GM19043 (cell line): ENCODE data around the gene MC2R.
"Not testable (repeated sequence)": the region's sequence is repeated elsewhere in the genome, so short reads cannot be mapped to it uniquely, and the experiment has no call there.

Experiments
- ATAC-seq: cut with Tn5 transposase; IDR thresholded peaks from one replicate; pipeline ENCODE4 v1.9.1; 2021; ENCODE audit warnings: low read depth; ENCODE audit not compliant: unreplicated experiment

The MC2R gene

DNA sequence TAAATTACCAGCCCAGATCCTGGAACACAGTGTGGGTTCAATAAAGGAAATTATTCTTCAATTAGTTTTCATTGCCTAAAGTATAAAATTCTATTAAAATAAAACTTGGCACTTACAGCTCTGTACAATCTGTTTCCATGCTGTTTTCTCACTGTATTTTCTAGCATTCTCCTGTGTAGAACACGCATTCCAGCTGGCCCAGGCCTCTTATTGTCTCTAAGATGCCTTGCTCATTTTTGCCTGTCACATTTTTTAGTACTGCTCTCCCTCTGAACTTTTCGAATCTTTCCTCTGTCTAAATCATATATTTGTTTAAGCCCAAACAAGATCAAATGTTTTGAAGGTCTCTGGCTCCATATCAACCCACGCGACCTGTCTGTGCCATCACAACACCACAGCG, 20.8 kb downstream of the MC2R start:
- ATAC-seq, result no peak

DNA sequence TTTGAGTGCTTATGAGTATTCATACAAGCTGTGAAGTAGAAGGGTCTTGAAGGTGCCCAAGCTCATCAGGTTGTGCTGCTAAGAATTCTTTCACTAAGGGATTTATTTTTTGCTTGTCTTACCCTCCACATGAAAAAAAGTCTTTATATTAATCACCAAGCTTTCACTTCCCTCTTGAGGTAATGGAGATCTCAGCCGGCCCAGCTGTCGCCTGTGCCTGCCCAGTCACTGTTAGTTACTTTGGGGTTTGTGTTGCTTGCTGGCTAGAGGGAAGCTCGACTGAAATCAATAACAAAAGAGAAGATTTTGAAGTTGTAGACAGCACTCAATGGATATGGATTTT, 21.9 kb downstream of the MC2R start:
- peak; percentile 98 for ATAC-seq

DNA sequence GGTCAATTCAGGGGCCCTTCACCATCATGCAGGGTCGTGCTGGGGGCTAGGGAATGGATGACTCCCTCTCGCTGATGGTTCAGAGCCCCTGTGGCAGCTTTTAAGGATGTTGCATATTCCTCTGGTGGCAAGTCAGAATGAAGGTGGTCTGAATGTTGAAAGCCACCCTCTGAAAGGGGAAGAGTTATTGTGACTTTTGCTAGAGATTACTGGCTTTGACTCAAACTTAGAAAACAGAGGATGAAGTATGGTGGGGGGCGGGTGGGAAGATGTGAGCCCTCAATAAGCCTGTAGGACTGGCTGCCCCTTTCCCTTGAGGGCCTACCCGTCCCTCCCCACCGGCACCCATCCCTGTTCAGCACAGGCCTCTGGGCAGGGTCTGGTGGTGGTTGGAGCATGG, 23.2 kb downstream of the MC2R start:
- ATAC-seq, result no peak

DNA sequence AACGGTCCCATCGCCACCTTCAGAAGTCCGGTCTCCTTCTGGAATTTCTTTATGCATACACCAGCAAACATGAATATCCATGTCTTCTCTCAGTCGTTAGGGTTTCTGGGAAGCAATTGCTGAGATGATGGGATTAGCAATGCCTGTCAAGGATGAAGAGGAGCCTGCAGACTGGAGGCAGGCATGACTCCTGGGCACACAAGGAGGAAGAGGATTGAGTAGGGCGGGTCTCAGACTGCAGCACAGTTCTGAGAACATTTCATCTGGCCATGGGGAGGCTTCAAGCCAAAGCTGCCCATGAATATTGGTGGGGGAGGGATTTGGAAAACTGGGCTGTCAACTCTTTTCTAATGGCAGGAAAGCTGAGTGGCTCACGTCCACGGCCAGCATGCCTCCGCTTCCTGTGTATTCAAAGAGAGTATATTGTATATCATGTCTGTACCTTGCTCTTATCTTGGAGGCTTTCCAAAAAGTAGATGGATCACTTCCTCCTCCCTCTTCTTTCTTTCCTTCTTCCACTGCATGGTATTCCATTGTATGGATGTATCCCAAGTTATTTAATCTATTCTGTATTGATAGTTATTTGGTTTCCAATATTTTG, 24.5 kb downstream of the MC2R start:
- ATAC-seq, result no peak

DNA sequence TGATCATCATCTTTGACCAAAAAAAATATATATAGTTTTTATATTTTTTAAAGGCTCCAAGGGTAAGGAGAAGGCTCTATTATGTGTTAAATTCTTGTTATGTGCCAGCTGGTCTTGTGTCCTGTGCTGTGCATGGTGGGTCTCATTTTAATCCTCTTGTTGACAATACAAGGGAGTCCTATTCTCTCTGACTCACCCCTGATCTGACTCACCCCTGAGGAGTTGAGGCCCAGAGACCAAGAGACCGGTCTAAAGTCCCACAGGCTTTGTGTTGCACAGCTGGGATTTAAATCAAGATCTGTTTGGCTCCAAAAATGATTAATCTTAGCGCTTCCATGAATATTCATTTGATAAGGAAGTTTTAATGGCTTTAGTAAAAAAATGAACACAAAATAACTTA, 25.7 kb downstream of the MC2R start:
- ATAC-seq, result no peak

DNA sequence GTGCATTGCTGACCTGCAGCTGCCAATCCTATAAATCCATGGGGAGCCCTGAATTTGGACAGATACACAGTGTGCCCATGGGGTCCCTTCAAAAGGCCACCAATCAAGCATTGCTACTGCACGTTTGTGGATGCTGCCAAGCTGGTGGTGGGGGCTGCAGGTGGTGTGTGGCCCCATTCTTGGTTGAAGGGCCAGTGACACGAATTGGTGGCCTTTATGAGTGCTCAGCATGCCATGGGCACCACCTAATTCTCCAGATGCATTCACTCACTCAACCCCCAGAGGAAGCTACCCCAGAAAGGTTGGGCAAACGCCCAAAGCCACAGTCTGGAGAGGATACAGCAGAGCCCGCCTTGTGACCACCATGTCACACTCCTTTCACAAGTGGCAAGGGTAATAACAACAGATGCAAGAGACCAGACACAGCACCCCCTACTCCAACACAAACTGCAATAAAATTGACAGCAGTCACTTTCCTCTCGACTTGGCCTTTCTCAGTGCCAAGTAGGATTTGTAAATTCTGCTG, 27.1 kb downstream of the MC2R start:
- no peak for ATAC-seq

DNA sequence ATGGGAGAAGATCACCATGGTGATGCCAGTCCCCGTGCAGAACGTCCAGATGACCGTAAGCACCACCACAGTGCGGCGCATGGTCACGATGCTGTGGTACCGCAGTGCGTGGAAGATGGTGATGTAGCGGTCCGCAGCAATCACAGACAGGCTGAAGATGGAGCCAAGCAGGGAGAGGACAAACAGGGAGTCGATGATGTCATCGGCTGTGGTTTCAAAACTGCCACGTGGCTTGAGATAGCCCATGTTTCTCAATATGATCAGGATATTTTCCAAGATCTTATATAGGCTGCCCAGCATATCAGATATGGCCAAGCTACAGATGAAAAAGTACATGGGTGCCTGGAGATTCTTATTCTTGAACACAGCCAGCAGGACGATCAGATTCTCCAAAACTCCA, 30.3 kb downstream of the MC2R start:
- ATAC-seq, result no peak

DNA sequence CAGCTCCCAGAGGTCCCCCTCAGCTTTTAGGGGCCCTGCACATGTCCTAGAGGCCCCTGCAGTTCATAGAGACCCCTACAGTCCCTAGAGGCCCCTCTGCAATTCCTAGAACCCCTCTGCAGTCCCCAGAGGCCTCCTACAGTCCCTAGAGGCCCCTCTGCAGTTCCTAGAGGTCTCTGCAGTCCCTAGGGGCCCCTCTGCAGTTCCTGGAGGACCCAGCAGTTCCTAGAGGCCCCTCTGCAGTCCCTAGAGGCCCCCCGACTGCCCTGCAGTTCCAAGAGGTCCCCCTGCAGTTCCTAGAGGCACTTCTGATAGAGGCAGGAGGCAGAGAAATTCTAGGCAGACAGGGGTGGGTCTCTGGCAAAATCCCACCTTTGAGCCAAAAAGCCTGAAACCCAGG, 35.4 kb downstream of the MC2R start:
- no peak for ATAC-seq

DNA sequence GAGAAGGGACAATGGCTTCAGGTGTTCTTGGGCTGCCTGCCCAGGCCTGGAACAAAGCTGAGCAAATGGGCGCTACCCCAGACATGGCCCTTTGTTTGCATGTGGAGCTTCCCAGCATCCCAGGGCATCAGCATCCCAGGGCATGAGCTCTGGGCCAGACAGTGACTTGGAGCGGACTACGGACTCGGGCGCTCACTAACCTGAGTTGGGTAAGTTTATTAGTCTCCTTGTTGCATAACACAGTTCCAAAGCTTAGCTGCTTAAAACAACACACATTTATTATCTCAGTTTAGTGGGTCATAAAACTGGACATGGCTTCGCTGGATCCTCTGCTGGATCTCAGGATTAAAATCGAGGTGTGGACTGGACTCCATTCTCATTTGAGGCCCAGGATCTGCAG, 35.8 kb downstream of the MC2R start:
- ATAC-seq, result no peak

DNA sequence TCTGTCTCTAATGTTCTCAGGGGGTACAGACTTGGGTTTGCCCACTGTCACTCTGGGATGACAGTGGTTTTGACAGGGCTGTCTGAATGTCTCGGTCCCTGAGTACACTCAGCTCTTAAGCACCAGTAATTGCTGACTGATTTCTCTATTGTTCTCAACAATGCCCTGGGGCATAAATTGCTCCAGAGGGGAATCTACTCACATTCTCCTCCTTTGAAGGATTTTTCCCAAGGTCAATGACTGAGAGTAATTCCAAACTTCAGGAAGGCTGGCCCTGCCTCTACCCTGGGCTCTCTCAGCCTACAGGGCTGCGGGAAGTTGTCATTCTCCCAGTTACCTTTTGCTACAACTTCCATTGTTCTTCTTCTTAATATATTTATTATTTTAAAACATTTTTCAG, 36.5 kb downstream of the MC2R start:
- no peak for ATAC-seq

DNA sequence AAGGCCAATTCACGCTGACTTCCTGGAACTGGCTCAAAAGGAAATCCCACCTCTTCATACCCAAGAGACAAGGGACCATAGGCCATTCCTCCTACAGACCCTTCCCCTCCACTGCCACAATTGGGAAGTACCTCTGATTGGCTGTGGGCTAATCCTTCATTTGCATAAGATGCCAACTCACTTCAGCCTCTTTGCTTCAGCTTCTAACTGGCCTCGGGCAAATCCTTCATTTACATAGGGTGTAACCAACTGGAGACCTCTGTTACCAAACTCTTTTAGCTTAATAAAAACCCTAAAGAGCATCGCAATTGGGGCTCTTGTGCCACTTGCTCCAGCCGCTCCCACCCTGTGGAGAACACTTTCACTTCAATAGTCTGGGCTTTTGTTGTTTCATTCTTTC, 38.2 kb downstream of the MC2R start:
- ATAC-seq, result no peak

DNA sequence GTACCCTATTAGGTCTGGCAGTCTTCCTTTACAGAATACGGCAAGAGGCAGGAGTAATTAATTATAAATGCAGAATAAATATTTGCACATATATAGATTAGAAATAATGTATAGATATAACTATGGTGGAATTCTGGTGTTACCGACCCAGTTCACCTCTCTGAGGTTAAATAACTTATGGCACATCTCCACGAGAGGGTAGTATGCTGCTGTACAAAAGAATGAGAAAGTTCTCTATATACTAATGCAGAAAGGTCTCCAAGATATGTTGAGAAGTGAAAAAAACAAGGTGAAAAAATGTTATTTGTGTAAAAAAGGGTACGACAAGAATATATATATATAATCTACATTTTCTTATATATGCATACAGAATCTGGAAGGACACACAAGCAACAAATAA, 40.8 kb downstream of the MC2R start:
- ATAC-seq, result no peak

DNA sequence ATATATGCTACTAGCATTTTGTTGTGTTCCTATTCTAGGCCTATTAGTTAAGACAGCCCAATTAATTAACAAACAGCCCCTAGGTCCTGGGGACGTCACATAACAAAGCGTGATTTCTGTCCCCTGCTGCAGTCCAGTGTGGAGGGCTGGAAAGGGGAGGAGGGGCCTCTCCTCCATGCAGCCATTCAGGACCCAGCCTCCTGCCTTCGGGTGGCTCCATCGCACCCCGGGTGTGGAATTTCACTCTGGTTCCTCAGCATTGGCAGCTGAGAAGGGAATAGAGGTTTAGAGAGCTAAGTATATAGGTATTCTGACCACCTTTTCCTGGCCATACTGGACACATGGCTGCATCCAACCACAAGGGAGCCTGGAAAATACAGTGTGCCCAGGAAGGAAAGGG, 42.4 kb downstream of the MC2R start:
- no peak for ATAC-seq

DNA sequence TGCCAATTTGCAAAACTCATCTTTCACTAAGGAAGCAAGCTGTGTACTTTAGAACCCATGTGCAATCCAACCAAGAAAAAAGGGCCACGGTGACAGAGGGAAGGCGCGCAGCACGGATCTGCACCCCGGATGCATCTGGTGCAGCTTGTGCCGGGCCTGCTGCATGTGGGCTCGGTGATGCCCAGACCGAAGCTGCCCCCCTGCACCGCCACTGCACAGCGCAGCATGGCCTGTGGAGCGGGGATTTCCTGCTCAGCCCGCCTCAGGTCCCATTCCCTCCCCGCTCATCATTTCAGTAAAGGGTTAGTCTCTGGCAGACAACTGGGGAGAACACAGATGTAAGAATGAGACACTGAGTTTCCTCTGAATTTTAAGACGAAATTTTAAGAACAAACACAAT, 43.0 kb downstream of the MC2R start:
- no peak for ATAC-seq

DNA sequence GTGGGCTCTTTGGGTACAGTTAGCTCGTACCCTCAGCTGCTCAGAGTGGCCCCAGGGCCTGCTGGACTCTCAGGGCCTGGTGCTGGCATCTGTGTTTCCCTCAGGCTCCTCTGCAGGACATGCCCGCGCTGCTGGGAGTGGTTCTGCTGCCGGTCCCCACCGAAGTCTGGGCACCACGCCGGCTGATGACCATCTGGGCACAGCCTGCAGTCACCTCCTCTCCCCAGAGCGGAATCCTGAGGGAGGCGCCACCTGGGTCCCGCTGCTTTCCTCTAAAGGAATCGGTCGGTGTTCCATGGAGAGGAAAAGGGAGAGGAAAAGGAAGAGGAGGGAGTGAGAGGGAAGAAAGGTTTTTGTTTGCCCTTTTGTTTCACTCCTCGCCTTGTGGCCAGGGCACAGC, 43.6 kb downstream of the MC2R start:
- ATAC-seq, result no peak

DNA sequence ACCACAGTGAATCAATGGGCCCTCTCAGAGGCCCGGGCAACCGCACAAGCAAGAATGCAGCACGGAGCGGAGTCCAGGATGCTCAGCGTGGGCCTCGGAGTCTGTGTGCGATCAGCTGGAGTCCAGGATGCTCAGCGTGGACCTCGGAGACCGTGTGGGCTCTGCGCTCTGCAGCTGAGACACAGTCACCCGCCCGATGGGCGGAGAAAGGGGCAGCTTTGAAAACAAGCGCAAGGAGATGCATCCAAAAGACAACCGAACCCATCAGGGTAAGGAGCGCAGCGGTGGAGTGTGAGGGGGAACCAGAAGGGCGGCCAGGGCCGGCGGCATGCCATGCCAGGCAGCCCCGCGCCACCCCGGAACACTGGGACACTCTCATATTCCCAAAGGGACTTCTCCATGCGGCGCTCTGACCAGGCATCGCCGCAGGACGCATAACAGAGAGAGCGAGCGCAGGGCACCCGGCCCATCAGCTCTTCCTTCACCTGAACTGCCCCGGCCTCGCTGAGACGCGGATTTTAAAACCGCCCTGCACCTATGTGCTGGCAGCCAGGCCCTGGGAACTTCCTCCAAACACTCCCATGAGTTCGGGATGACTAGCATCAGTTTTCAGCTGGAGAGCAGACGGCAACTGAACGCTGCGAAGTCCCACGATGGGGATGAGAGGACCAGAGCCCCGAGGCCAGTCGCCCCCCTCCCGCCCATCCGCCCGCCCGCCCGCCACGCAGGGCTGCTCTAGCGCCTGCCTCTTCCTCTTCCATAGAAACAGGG, 46.6 kb downstream of the MC2R start:
- ATAC-seq, result no peak

DNA sequence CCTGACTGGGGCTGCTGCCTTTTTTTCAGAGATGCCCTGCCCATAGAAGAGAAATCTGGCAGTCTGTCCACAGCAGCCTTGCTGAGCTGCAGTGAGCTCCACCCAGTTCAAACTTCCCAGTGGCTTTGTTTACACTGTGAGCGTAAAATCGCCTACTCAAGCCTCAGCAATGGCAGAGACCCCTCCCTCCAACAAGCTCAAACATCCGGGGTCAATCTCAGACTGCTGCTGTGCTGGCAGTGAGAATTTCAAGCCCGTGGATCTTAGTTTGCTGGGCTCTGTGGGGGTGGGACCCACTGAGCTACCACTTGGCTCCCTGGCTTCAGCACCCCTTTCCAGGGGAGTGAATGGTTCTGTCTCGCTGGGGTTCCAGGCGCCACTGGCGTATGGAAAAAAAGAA, 52.4 kb downstream of the MC2R start:
- ATAC-seq, result not testable (repeated sequence)

DNA sequence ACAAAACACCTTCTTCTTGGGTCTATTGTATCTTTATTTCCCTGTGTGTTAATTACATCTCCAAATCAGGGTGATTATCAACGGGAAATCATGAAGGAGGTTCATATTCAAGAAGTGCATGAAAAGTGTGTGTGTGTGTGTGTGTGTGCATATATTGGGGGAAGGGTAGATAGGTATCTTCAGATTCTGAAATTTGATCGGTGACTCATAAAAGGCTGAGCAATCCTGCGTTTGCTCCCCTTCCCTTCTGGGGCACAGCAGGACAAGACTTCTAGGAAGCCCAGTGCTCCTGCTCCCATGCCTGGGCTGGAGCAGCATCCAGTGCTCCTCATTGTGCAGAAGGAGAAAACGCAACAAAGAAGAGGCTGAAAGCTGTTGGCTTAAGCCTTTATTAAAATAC, 65.5 kb downstream of the MC2R start:
- no peak for ATAC-seq

DNA sequence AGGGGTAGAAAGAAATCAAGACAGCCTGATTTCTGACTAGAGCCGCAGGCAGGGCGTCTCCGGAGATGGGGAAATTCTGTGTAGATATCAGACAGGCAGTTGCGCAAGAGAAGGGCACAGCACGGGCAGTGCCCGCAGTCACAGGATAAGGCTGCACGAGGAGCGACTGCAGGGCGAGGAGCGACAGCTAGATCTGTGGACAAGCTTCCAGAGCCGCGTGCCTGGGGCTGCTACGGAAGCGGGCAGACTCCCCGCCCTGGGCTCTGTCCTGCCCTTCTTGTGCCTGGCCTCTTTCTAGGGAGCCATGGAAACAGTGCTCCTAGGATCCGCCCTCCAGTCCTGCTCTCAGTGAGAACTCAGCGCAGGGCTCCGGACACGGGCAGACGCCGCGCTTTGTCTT, 78.8 kb downstream of the MC2R start:
- ATAC-seq, result no peak

DNA sequence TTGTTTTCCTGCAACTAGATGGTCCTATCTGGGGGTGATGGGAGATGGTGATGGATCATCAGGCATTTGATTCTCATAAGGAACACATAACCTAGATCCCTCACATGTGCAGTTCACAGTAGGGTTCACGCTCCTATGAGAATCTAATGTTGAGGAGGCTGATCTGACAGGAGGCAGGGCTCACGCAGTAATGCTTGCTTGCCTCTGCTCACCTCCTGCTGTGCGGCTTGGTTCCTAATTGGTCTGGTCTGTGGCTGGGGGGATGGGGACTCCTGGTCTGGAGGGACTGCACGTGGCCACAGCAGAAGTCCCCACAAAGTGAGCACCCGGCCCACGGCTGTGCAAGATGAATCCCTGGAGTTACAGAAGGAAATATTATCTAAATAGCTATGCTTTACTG, 80.1 kb downstream of the MC2R start:
- ATAC-seq, result no peak

DNA sequence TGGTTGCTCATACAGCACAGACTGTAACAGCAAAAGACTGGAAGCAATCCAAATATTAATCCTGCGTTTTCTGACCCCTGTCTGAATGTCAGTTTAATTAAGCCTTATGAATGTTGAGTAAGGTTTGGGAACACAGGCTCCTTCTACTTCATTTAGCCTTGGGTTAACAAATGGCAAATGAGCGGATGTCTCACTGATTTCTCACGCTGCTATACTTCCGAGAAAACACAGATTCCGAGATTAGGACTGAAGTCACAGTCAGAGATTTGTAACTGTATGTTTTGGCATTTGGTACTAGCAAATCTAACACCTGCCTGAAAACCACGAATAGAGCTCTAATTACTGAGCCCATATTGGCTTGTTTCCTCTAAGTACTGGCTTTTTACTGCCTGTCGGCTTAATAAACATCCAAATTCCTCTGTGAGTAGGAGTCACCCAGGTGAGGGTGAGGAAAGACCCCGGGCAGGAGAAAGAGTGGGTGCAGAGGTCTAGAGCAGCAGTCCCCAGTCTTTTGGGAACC, 80.8 kb downstream of the MC2R start:
- ATAC-seq, result no peak
